Chondrocyte (in vitro differentiated cells): Measurements from ENCODE around the gene EVI5. TPM values are rescaled to one million over a fixed set of nuclear protein-coding genes. Genes with fewer than 3 reads are reported as not detected.

ENCODE experiments used
- DNase-seq: peaks from one replicate; pipeline ENCODE4 v3.0.0; 2021; ENCODE audit warnings: mixed read lengths, low spot score
- H3K27ac Mint-ChIP-seq: one replicate; pipeline ENCODE4 v1.8.0; 2021; ENCODE audit warnings: mild to moderate bottlenecking, moderate library complexity, mixed read lengths; ENCODE audit not compliant: unreplicated experiment
- H3K27me3 Mint-ChIP-seq: 2 replicates; pipeline ENCODE4 v1.8.0; 2021; ENCODE audit warnings: low read depth, mixed read lengths
- H3K36me3 Mint-ChIP-seq: 2 replicates; pipeline ENCODE4 v1.8.0; 2021; ENCODE audit warnings: low read depth, mixed read lengths
- H3K4me1 Mint-ChIP-seq: 2 replicates; pipeline ENCODE4 v1.8.0; 2021; ENCODE audit warnings: low read depth, mild to moderate bottlenecking, mixed read lengths
- H3K4me3 Mint-ChIP-seq: one replicate; pipeline ENCODE4 v1.8.0; 2021; ENCODE audit warnings: mild to moderate bottlenecking, moderate library complexity, mixed read lengths; ENCODE audit not compliant: unreplicated experiment
- H3K9me3 Mint-ChIP-seq: 2 replicates; pipeline ENCODE4 v1.8.0; 2021; ENCODE audit warnings: low read depth, mixed read lengths
- CTCF ChIP-seq: fragments of 200-600 bp; sonication (generic); IDR thresholded peaks from 2 replicates; pipeline ENCODE4 v1.5.0; 2021; ENCODE audit warnings: antibody characterized with exemption, mild to moderate bottlenecking, moderate library complexity
- total RNA-seq: library from RNA; stranded (reverse); gene quantifications from 3 replicates; pipeline ENCODE4 v1.2.1, GENCODE V29; 2021

Gene EVI5
- total RNA-seq, 1 donor from 2014 or later = 66.8 TPM

GRCh38 chr1:92505015-92505692, 279.8 kb downstream of the EVI5 start:
- H3K4me3 Mint-ChIP-seq = no peak overlapping the region
- no peak for TF ChIP-seq CTCF
- no peaks in the 10 kb centered on the region for H3K9me3 Mint-ChIP-seq
- H3K27me3 Mint-ChIP-seq = no peaks in the 10 kb centered on the region
- peaks cover 16% of the 10 kb centered on the region for H3K4me1 Mint-ChIP-seq
- no peaks in the 10 kb centered on the region for H3K36me3 Mint-ChIP-seq
- no peak for DNase-seq
- H3K27ac Mint-ChIP-seq = no peak overlapping the region

GRCh38 chr1:92504291-92505014, 280.5 kb downstream of the EVI5 start:
- Mint-ChIP-seq H3K27me3 (no peaks in the 10 kb centered on the region), H3K27ac (no peak overlapping the region), H3K4me1 (peaks cover 16% of the 10 kb centered on the region), H3K4me3 (no peak overlapping the region), H3K36me3 (no peaks in the 10 kb centered on the region), H3K9me3 (no peaks in the 10 kb centered on the region)
- no peak for TF ChIP-seq CTCF
- DNase-seq = no peak

GRCh38 chr1:92503926-92504285, 281.0 kb downstream of the EVI5 start:
- Mint-ChIP-seq H3K36me3 (no peaks in the 10 kb centered on the region), H3K27me3 (no peaks in the 10 kb centered on the region), H3K9me3 (no peaks in the 10 kb centered on the region), H3K4me1 (peaks cover 16% of the 10 kb centered on the region), H3K27ac (no peak overlapping the region), H3K4me3 (no peak overlapping the region)
- no peak for DNase-seq
- TF ChIP-seq CTCF = no peak

- Mint-ChIP-seq H3K4me3 (no peak overlapping the region), H3K27ac (no peak overlapping the region), H3K27me3 (no peaks in the 10 kb centered on the region), H3K4me1 (peaks cover 16% of the 10 kb centered on the region), H3K9me3 (no peaks in the 10 kb centered on the region), H3K36me3 (peaks cover under 1% of the 10 kb centered on the region)
- no peak for DNase-seq
- TF ChIP-seq CTCF = no peak
These were observed 281.6 kb downstream of the EVI5 start for GRCh38 chr1:92503043-92503925.

GRCh38 chr1:92502247-92502646, 282.7 kb downstream of the EVI5 start:
- Mint-ChIP-seq H3K9me3 (no peaks in the 10 kb centered on the region), H3K4me3 (no peak overlapping the region), H3K27me3 (no peaks in the 10 kb centered on the region), H3K36me3 (peaks cover 2% of the 10 kb centered on the region), H3K27ac (peak overlapping the region; percentile 38), H3K4me1 (peaks cover 16% of the 10 kb centered on the region)
- DNase-seq = no peak
- TF ChIP-seq CTCF = no peak
